OCI-LY3 (cell line): ENCODE data around the gene SLX9.

Experiments used
- H2AFZ ChIP-seq: fragments of 200-600, 300-600 bp; shearing (Covaris generic); 2 replicates; pipeline ENCODE4 v1.6.0; 2014; ENCODE audit warnings: antibody characterized with exemption, low read depth, low read length
- H3K27ac ChIP-seq: fragments of 200-600, 300-600 bp; sonication (generic); 2 replicates; pipeline ENCODE4 v1.5.1; 2014; ENCODE audit warnings: mild to moderate bottlenecking, low read length, moderate library complexity, mixed read lengths
- H3K27me3 ChIP-seq: fragments of 200-600, 300-600 bp; sonication (generic); 2 replicates; pipeline ENCODE4 v1.6.1; 2014; ENCODE audit warnings: low read depth, low read length, mixed read lengths
- H3K36me3 ChIP-seq: fragments of 200-600, 300-600 bp; sonication (generic); replicated peaks from 2 replicates; pipeline ENCODE3; 2014; ENCODE audit warnings: low read depth, low read length, mixed read lengths
- H3K4me1 ChIP-seq: fragments of 300-600, 200-600 bp; sonication (generic); 2 replicates; pipeline ENCODE4 v1.6.1; 2014; ENCODE audit warnings: low read length, mixed read lengths
- H3K4me2 ChIP-seq: fragments of 200-600, 300-600 bp; sonication (generic); 2 replicates; pipeline ENCODE4 v1.6.1; 2014; ENCODE audit warnings: low read length, mixed read lengths
- H3K4me3 ChIP-seq: fragments of 300-600, 200-600 bp; sonication (generic); 2 replicates; pipeline ENCODE4 v1.5.1; 2014; ENCODE audit warnings: antibody characterized with exemption, mild to moderate bottlenecking, low read length, moderate library complexity
- H3K79me2 ChIP-seq: fragments of 300-600, 200-600 bp; shearing (Covaris generic); 2 replicates; pipeline ENCODE4 v1.6.1; 2014; ENCODE audit warnings: mild to moderate bottlenecking, low read length, mixed read lengths
- H3K9ac ChIP-seq: fragments of 300-600, 200-600 bp; shearing (Covaris generic); 2 replicates; pipeline ENCODE4 v1.6.0; 2014; ENCODE audit warnings: mild to moderate bottlenecking, low read length, moderate library complexity
- H3K9me3 ChIP-seq: fragments of 200-600, 300-600 bp; shearing (Covaris generic); 2 replicates; pipeline ENCODE4 v1.6.1; 2014; ENCODE audit warnings: low read length, mixed read lengths; ENCODE audit not compliant: insufficient read depth
- H4K20me1 ChIP-seq: fragments of 200-600, 300-600 bp; sonication (generic); 2 replicates; pipeline ENCODE4 v1.6.1; 2016; ENCODE audit warnings: low read length, mixed read lengths; ENCODE audit not compliant: insufficient read depth
- CTCF ChIP-seq: fragments of 200-600, 300-600 bp; sonication (generic); IDR thresholded peaks from 2 replicates; pipeline ENCODE4 v1.5.1; 2014; ENCODE audit warnings: antibody characterized with exemption, low read length, low read depth
- EZH2phosphoT487 ChIP-seq: fragments of 200-600 bp; shearing (Covaris generic); IDR thresholded peaks from 2 replicates; pipeline ENCODE4 v1.6.1; 2018; ENCODE audit warnings: antibody characterized with exemption, mixed run types, low read depth

Gene SLX9

GRCh38 chr21:44952116-44952928 lies 12.5 kb downstream of the SLX9 start:
- Histone ChIP-seq H3K4me3 (no peak overlapping the region), H3K36me3 (peaks cover 2% of the 10 kb centered on the region), H3K79me2 (peaks cover 73% of the 10 kb centered on the region), H2AFZ (no peak overlapping the region), H3K4me2 (no peak overlapping the region), H3K27ac (no peak overlapping the region), H3K27me3 (no peaks in the 10 kb centered on the region), H3K9me3 (no peaks in the 10 kb centered on the region), H4K20me1 (peaks cover 32% of the 10 kb centered on the region), H3K4me1 (no peaks in the 10 kb centered on the region), H3K9ac (no peak overlapping the region)
- TF ChIP-seq CTCF (no peak), EZH2phosphoT487 (no peak)

GRCh38 chr21:44952929-44953627 lies 13.2 kb downstream of the SLX9 start:
- Histone ChIP-seq H3K4me3 (no peak overlapping the region), H3K9ac (no peak overlapping the region), H3K27me3 (no peaks in the 10 kb centered on the region), H3K4me2 (no peak overlapping the region), H3K36me3 (peaks cover 2% of the 10 kb centered on the region), H3K4me1 (no peaks in the 10 kb centered on the region), H3K79me2 (peaks cover 66% of the 10 kb centered on the region), H3K9me3 (no peaks in the 10 kb centered on the region), H4K20me1 (peaks cover 25% of the 10 kb centered on the region), H3K27ac (no peak overlapping the region), H2AFZ (no peak overlapping the region)
- TF ChIP-seq CTCF (no peak), EZH2phosphoT487 (no peak)

GRCh38 chr21:44953628-44954021 lies 13.8 kb downstream of the SLX9 start:
- no peaks in the 10 kb centered on the region for H3K27me3 ChIP-seq
- no peak overlapping the region for H3K27ac ChIP-seq
- no peaks in the 10 kb centered on the region for H3K9me3 ChIP-seq
- no peak for TF ChIP-seq CTCF
- no peak for TF ChIP-seq EZH2phosphoT487
- peaks cover 65% of the 10 kb centered on the region for H3K79me2 ChIP-seq
- H3K4me3 ChIP-seq = no peak overlapping the region
- H2AFZ ChIP-seq = no peak overlapping the region
- H3K9ac ChIP-seq = no peak overlapping the region
- peaks cover 24% of the 10 kb centered on the region for H4K20me1 ChIP-seq
- peaks cover 2% of the 10 kb centered on the region for H3K36me3 ChIP-seq
- H3K4me2 ChIP-seq = no peak overlapping the region
- H3K4me1 ChIP-seq = no peaks in the 10 kb centered on the region

- Histone ChIP-seq H3K36me3 (peaks cover 2% of the 10 kb centered on the region), H2AFZ (no peak overlapping the region), H3K4me3 (no peak overlapping the region), H3K27ac (no peak overlapping the region), H3K79me2 (peaks cover 57% of the 10 kb centered on the region), H3K4me2 (no peak overlapping the region), H3K4me1 (no peaks in the 10 kb centered on the region), H3K9me3 (no peaks in the 10 kb centered on the region), H3K9ac (no peak overlapping the region), H4K20me1 (peaks cover 17% of the 10 kb centered on the region), H3K27me3 (no peaks in the 10 kb centered on the region)
- TF ChIP-seq EZH2phosphoT487 (no peak), CTCF (no peak)
Observed at GRCh38 chr21:44954281-44954771, 14.5 kb downstream of the SLX9 start.
